Neural cell (in vitro differentiated cells): ENCODE measurements around the gene ECEL1.

Experiments used
- EP300 ChIP-seq: fragments of 450-650 bp; conservative IDR thresholded peaks from 2 replicates; pipeline ENCODE4 v1.6.1; 2014; ENCODE audit warnings: antibody characterized with exemption, mild to moderate bottlenecking, moderate library complexity; ENCODE audit not compliant: poor library complexity, severe bottlenecking
- EZH2 ChIP-seq: fragments of 200-600, 300-800 bp; shearing (Covaris generic), sonication (generic); IDR thresholded peaks from 2 replicates; pipeline ENCODE4 v1.6.1; 2014; ENCODE audit warnings: antibody characterized with exemption, low read length, borderline replicate concordance, mild to moderate bottlenecking; ENCODE audit not compliant: insufficient read depth, poor library complexity, severe bottlenecking
- MXI1 ChIP-seq: fragments of 450-650 bp; conservative IDR thresholded peaks from 2 replicates; pipeline ENCODE4 v1.6.1; 2014; ENCODE audit warnings: antibody characterized with exemption, mild to moderate bottlenecking; ENCODE audit not compliant: poor library complexity, severe bottlenecking
- POLR2AphosphoS5 ChIP-seq: IDR thresholded peaks from 2 replicates; pipeline ENCODE4 v1.6.1; 2012
- RAD21 ChIP-seq: fragments of 450-650 bp; conservative IDR thresholded peaks from 2 replicates; pipeline ENCODE4 v1.6.1; 2014; ENCODE audit warnings: antibody characterized with exemption, mild to moderate bottlenecking, moderate library complexity
- SMC3 ChIP-seq: fragments of 450-650 bp; conservative IDR thresholded peaks from 2 replicates; pipeline ENCODE4 v1.6.1; 2014; ENCODE audit warnings: antibody characterized with exemption, mild to moderate bottlenecking, moderate library complexity; ENCODE audit not compliant: poor library complexity
- TF ChIP-seq, protein P1 (sequence below): fragments of 450-650 bp; IDR thresholded peaks from 2 replicates; pipeline ENCODE4 v1.5.1; 2014; ENCODE audit warnings: antibody characterized with exemption, mild to moderate bottlenecking, moderate library complexity; ENCODE audit not compliant: poor library complexity, severe bottlenecking
- TF ChIP-seq, protein P2 (sequence below): IDR thresholded peaks from 2 replicates; pipeline ENCODE4 v1.6.1; 2012; ENCODE audit warnings: borderline replicate concordance

DNA sequence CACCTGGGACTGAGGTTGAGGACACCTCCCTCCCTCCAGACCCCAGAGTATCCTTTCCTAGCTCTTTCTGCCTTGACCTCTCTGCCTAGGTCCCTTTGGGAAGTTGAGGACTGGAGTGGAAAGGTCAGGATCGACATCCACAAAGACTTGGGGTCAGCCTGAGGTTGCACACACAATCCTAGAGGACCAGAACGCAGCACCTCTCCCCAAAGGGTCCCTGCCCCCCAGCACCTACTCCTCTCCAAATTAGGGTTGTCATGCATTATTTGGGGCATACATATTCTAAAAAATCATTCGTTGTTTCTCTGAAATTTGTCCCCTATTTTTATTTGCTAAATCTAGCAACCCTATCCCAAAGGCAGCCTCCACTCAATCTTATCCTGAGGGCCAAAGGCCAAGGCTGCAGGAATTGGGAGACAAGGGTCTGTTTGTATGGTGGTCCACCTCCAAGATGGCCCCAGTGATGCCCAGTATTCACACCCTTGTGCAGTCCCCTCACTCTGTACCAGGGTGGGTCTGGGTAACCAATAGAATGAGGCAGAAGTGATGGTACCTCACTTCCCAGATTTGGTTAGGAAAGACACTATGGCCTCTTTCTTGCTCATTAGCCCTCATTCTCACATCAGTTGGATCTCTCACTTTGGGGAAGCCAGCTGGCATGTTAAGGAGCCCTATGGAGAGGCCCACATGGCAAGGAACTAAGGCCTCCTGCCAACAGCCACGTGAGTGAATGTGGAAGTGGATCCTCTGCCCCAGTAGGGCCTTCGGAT lies 48.3 kb upstream of the ECEL1 start:
- TF ChIP-seq, protein P1, sequence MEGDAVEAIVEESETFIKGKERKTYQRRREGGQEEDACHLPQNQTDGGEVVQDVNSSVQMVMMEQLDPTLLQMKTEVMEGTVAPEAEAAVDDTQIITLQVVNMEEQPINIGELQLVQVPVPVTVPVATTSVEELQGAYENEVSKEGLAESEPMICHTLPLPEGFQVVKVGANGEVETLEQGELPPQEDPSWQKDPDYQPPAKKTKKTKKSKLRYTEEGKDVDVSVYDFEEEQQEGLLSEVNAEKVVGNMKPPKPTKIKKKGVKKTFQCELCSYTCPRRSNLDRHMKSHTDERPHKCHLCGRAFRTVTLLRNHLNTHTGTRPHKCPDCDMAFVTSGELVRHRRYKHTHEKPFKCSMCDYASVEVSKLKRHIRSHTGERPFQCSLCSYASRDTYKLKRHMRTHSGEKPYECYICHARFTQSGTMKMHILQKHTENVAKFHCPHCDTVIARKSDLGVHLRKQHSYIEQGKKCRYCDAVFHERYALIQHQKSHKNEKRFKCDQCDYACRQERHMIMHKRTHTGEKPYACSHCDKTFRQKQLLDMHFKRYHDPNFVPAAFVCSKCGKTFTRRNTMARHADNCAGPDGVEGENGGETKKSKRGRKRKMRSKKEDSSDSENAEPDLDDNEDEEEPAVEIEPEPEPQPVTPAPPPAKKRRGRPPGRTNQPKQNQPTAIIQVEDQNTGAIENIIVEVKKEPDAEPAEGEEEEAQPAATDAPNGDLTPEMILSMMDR = no peak
- TF ChIP-seq MXI1 (no peak), POLR2AphosphoS5 (no peak), EP300 (no peak), EZH2 (no peak), SMC3 (no peak), RAD21 (no peak)
- TF ChIP-seq, protein P2, sequence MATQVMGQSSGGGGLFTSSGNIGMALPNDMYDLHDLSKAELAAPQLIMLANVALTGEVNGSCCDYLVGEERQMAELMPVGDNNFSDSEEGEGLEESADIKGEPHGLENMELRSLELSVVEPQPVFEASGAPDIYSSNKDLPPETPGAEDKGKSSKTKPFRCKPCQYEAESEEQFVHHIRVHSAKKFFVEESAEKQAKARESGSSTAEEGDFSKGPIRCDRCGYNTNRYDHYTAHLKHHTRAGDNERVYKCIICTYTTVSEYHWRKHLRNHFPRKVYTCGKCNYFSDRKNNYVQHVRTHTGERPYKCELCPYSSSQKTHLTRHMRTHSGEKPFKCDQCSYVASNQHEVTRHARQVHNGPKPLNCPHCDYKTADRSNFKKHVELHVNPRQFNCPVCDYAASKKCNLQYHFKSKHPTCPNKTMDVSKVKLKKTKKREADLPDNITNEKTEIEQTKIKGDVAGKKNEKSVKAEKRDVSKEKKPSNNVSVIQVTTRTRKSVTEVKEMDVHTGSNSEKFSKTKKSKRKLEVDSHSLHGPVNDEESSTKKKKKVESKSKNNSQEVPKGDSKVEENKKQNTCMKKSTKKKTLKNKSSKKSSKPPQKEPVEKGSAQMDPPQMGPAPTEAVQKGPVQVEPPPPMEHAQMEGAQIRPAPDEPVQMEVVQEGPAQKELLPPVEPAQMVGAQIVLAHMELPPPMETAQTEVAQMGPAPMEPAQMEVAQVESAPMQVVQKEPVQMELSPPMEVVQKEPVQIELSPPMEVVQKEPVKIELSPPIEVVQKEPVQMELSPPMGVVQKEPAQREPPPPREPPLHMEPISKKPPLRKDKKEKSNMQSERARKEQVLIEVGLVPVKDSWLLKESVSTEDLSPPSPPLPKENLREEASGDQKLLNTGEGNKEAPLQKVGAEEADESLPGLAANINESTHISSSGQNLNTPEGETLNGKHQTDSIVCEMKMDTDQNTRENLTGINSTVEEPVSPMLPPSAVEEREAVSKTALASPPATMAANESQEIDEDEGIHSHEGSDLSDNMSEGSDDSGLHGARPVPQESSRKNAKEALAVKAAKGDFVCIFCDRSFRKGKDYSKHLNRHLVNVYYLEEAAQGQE = no peak
